HG02571 (cell line): ENCODE data around the gene LMNTD1.
"Not testable (repeated sequence)": the region's sequence is repeated elsewhere in the genome, so short reads cannot be mapped to it uniquely, and the experiment has no call there.

Experiments used
- ATAC-seq: cut with Tn5 transposase; IDR thresholded peaks from one replicate; pipeline ENCODE4 v1.9.1; 2021; ENCODE audit warnings: mild to moderate bottlenecking, moderate library complexity; ENCODE audit not compliant: unreplicated experiment

LMNTD1 gene

GRCh38 chr12:25434515-25434914 lies 118.6 kb downstream of the LMNTD1 start:
- ATAC-seq = no peak

- no peak for ATAC-seq
These were observed 119.3 kb downstream of the LMNTD1 start for GRCh38 chr12:25433581-25434325.

GRCh38 chr12:25433024-25433423 lies 120.1 kb downstream of the LMNTD1 start:
- no peak for ATAC-seq

- no peak for ATAC-seq
These were observed 125.5 kb downstream of the LMNTD1 start for GRCh38 chr12:25427337-25428249.

GRCh38 chr12:25426821-25427220 lies 126.3 kb downstream of the LMNTD1 start:
- ATAC-seq = not testable (repeated sequence)
